Stimulated activated naive CD4-positive, alpha-beta T cell (primary cell): Measurements from ENCODE around the gene GTF3C6.
"Not testable (repeated sequence)": the region's sequence is repeated elsewhere in the genome, so short reads cannot be mapped to it uniquely, and the experiment has no call there.

ENCODE experiments used
- DNase-seq, 6 experiments: peaks; one replicate each; lab custom pipeline; 2025; lab: John Stamatoyannopoulos, UW

The GTF3C6 gene

DNA sequence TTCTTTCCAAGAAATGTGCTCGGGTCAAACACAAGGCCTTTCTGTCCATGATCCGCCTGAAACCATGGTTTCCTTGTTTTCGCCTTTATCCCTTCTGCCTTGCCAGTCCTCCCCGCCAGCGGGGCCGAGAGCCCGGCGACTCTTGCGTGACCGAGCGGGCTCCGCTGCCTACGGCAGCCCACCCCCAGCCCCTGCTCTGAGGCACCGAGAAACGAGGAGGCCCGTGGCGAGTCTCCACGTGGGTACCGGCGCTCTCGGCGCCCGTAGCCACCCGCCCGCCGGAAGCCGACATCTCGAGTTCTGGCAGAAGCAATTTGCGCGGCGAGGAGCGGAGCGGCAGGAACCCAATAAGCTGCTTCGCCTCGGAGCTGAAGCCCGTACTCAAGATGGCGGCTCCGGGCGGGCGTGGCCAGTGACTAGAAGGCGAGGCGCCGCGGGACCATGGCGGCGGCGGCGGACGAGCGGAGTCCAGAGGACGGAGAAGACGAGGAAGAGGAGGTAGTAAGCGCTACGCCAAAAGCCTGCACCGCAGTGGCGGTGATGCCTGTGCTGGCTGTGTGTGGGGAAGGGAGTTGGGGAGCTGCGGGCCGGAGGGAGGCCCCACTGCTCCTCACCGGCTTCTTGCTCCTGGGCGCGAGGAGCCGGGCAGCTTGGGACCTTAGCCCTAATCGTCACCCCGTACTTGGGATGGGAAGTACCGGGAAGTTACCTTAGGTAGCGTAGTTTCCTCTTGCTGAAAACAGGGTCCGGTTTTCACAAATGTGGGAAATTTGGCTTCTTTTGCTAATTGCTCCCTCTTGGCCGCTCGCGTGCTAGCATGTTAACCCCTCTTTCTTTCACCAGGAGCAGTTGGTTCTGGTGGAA is at the start of gene GTF3C6:
TSS of gene GTF3C6 (plus strand) at position 378 of the 864 bp plus-strand sequence. CDS start at position 442, 64 bp downstream.
- peak; percentile 83 to 90 (median 90) for DNase-seq

GRCh38 chr6:110930781-110931180 is 27.7 kb upstream of the GTF3C6 start:
- DNase-seq: no peak

DNA sequence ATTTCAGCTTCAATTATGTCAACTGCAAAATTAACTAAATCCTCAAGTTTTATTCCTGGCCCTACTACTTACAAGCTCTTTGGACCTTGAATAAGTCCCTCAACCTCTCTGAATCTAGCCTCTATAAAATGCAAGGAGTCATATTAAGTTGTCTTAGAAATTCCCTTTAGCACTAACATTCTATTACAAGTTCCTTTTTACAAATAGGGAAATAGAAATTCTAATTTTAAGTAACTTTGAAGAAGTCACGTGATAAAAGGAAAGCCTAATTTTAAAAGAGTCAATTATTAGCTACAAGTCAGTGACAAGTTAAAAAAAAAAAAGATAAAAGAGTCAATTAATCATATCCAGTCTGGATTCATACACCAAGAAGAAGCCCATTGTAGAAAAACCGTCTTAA is 24.6 kb upstream of the GTF3C6 start:
- no peak for DNase-seq

DNA sequence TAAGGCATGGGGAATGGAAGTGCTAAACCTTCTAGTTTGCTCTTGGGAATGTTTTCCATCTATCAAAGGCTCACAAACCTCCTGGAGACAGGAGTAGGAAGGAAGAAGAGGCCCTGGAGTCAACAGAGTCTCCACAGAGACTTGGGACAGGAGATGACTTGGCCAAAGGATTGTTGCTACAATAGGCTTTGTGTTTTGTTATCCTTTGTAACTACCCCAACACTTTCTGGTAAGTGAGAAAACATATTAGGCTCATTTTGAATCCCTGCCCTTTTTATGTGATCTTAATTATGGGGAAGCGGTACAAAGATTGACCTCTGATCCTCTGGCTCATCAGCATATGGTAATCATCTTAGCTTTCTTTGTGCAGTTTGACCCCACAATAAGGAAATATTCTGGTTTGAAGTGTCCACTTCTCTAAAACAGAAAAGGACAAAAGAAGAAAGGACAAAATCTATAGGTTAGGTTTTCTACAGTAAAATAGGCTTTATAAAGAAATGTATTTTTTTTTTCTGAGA is 24.1 kb upstream of the GTF3C6 start:
- DNase-seq: no peak

DNA sequence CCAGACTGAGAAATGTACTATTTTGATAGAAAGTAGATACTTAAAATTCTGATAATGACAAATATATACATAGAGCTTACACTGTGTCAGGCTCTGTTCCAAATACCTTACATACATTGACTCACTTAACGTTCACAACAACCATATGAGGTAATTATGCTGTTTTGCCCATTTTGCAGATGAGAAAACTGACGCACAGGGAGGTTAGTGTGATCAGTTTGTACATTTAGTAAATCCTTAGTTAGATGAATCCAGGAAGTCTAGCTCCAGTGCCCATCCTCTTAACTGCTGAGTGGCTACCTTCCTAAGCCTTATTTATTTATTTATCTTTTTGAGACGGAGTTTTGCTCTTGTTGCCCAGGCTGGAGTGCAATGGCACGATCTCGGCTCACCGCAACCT is 23.3 kb upstream of the GTF3C6 start:
- DNase-seq: no peak

DNA sequence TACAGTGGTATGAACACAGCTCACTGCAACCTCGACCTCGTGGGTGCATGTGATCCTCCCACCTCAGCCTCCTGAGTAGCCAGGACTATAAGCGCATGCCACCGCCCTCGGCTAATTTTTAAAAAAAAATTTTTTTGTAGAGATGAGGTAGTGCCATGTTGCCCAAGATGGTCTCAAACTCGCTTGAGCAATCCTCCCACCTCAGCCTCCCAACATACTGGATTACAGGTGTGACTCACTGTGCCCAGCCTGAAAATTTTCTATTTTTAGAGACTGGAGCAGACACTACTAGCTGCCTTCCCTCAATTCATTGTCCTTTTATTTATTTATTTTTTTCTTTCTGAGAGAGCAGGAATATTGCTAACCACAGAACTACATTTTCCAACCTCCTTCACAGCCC is 20.3 kb upstream of the GTF3C6 start:
- no peak for DNase-seq

DNA sequence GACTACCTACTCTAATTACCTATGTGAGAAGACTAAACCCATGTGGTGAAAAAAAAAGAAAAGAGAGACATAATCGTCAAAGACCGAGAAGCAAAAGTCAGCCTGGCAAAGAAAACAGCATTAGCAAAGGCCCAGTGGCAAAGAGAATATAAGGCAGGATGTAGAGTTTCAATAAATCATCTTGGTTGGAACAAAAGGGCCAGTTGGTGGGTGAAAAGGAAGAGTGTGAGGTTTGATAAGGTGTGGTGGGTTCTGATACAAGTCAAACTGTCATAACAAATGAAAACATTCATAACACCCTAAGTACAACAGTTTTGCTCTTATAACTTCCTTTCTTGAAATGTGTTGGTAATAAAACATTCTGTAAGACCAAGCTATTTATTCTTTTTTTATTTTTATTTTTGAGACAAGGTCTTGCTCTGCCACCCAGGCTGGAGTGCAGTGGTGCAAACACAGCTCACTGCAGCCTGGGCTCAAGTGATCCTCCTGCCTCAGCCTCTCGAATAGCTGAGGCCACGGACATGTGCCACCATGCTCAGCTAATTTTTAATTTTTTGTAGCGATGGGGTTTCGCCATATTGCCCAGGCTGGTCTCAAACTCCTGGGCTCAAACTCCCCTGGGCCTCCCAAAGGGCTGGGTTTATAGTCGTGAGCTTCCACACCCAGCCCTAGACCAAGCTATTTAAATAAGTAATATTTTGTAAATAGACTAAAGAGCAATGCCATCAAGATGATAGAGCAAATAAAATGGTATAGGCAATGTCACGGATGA is 18.9 kb upstream of the GTF3C6 start:
- DNase-seq: no peak

DNA sequence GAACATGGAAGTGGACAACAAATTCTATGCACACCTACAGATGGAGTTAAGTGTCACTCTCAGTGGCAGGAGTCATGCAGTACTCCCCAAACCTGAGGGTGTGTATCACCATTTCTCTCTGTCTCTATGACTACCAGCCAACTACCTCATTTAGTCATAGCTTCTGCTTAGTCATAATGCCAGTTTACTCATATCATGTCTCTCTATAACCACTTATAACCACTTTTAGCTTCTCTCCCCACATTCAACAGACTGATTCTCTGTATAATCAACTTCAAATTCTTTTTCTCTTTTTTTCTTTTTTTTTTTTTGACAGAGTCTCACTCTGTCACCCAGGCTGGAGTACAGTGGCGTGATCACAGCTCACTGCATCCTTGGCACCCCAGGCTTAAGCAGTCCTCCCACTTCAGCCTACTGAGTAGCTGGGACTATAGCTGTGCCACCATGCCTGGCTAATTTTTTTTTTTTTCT is 13.8 kb upstream of the GTF3C6 start:
- no peak for DNase-seq

- no peak for DNase-seq
These were observed 12.0 kb upstream of the GTF3C6 start for GRCh38 chr6:110946498-110946897.

GRCh38 chr6:110949679-110950285 is 8.7 kb upstream of the GTF3C6 start:
- DNase-seq: peak in 3 of 6 experiments; percentile 23 to 62 (median 57)

DNA sequence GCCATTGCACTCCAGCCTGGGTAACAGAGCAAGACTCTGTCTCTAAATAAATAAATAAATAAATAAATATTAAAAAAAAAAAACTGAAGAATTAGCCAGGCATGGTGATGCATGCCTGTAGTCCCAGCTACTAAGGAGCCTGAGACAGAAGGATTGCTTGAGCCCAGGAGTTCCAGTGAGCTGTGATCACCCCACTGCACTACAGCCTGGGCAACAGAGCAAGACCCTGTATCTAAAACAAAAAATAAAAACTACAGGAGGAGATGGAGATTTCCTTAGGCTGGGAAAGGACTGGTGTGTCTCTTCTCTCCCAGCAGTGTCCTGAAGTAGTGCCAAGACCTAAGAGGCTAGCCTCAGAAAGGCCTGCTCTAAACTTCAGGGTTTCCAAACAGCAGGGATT is 8.1 kb upstream of the GTF3C6 start:
- DNase-seq: no peak

GRCh38 chr6:110951008-110951407 is 7.5 kb upstream of the GTF3C6 start:
- no peak for DNase-seq

- DNase-seq: no peak
These were observed 6.3 kb upstream of the GTF3C6 start for GRCh38 chr6:110951986-110952794.

DNA sequence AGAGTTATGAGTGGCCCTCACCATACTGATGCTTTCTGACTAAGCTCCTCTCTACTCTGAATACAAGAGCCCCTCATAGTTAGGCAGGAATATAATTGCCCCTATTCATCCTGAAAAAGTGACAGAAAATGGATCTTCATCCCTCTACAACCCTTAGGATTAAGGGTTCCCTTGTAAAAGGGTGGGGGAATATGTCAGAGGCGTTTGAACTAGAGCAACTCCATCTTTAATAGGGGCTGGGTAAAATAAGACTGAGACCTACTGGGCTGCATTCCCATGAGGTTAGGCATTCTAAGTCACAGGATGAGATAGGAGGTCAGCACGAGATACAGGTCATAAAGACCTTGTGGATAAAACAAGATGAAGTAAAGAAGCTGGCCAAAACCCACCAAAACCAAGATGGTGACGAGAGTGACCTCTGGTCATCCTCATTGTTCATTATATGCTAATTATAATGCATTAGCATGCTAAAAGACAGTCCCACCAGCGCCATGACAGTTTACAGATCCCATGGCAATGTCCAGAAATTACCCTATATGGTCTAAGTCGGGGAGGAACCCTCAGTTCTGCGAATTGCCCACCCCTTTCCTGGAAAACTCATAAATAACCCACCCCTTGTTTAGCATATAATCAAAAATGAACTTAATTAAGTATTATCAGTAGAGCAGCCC is 4.7 kb upstream of the GTF3C6 start:
- no peak for DNase-seq

- no peak for DNase-seq
These were observed 1.5 kb downstream of the GTF3C6 start for GRCh38 chr6:110960014-110960390.

DNA sequence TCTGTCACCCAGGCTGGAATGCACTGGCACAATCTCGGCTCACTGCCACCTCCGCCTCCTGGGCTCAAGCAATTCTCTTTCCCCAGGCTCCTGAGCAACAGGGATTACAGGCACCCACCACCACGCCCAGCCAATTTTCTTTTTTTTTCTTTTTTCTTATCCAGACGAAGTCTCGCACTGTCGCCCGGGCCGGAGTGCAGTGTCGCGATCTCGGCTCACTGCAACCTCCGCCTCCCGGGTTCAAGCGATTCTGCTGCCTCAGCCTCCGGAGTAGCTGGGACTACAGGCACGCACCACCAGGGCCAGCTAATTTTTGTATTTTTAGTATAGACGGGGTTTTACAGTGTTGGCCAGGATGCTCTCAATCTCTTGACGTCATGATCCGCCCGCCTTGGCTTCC is 4.1 kb downstream of the GTF3C6 start:
- not testable (repeated sequence) for DNase-seq

GRCh38 chr6:110965629-110966229 is 7.2 kb downstream of the GTF3C6 start:
- no peak for DNase-seq

- not testable (repeated sequence) for DNase-seq
These were observed 10.2 kb downstream of the GTF3C6 start for GRCh38 chr6:110968661-110969060.

DNA sequence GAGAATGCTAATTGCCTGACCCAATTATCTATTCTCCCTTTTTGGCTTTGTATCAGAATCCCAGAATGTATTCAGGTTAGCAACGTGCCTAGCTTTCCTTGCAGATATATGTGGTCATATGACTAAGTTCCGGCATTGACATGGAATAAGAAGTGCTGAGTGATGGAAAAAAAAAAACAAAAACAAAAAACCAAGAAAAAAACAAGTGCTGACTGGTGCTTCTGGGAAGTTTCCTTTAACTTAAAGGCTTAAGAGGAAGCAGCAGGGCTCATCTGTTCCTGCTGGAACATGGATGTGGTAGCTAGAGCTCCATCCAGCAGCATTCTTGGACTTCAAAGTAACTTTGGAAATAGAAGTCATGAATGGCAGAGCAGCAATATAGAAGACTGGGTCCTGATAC is 13.0 kb downstream of the GTF3C6 start:
- no peak for DNase-seq

DNA sequence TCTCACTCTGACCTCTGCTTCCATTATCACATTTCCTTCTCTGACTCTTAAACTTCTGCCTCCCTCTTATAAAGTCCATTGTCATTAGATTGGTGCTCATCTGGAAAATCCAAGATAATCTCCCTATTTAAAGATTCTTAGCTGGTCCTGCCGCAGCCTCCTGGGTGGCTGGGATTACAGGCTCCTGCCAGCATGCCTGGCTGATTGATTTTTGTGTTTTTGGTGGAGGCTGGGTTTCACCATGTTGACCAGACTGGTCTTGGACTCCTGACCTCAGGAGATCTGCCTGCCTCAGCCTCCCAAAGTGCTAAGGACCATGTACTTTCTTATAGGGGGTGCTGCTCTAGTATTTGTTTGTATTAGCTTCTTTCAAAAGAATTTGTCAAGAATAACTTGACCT is 18.1 kb downstream of the GTF3C6 start:
- no peak for DNase-seq
